ENCODE data around the gene PTGIS. TPM values are rescaled to one million over a fixed set of nuclear protein-coding genes. Genes with fewer than 3 reads are reported as not detected.

The PTGIS gene
- total RNA-seq, 1 experiment from 2014 or later = 20.0 TPM

DNA sequence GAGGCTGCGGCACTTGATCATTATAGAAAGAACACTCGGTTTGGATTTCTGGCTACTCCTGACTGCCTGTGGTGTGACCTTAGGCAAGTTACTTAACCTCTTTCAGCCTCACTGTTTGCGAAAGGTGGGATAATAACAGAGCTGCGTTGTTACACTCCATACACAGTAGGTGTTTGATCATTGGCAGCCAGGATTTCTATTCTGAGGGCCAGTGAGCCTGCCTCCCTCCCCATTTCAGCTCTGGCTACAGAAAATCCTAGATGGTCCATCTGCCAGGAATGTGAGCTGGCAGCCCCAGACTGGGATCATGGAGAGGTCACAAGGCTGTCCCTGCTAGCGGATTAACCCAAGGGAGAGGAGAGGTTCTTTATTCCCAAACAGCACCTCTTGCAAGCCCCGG lies 88.2 kb downstream of the PTGIS start:
- Histone ChIP-seq H3K9ac (ENCODE audit: extremely low read depth, insufficient read length, low read length) (no peak overlapping the region), H2BK20ac (ENCODE audit: low read depth, low read length, poor library complexity, severe bottlenecking) (no peak overlapping the region), H2AFZ (ENCODE audit: low read length) (no peak overlapping the region), H3K79me2 (ENCODE audit: insufficient read depth, low read length) (no peaks in the 10 kb centered on the region), H3K14ac (ENCODE audit: insufficient read depth, low read length) (no peak overlapping the region), H3K79me1 (ENCODE audit: insufficient read depth, low read depth, low read length, poor library complexity, severe bottlenecking) (no peaks in the 10 kb centered on the region), H2BK5ac (ENCODE audit: insufficient read length, low read length) (no peak overlapping the region), H3T11ph (ENCODE audit: low read length) (no peak overlapping the region), H3K56ac (ENCODE audit: insufficient read length, low read depth, low read length) (no peak overlapping the region), H4K5ac (ENCODE audit: insufficient read length, low read depth, low read length) (no peak overlapping the region), H2AK5ac (ENCODE audit: insufficient read length, low read length) (no peak overlapping the region), H3K23me2 (ENCODE audit: insufficient read length, low read depth, low read length, poor library complexity, severe bottlenecking) (peaks cover 14% of the 10 kb centered on the region), H3K27me3 (ENCODE audit: insufficient read depth, low read length) (no peaks in the 10 kb centered on the region; the same call in 1 of the 2 replicates), H3K9me3 (ENCODE audit: control insufficient read depth, low read depth, low read length) (no peaks in the 10 kb centered on the region), H4K91ac (ENCODE audit: insufficient read length, low read depth, low read length) (no peak overlapping the region), H3K18ac (ENCODE audit: insufficient read length, low read depth, low read length) (no peak overlapping the region), H2BK120ac (ENCODE audit: low read depth, low read length, poor library complexity, severe bottlenecking) (no peak overlapping the region), H3K4ac (ENCODE audit: low read depth, low read length) (no peak overlapping the region), H3K4me2 (ENCODE audit: insufficient read depth, insufficient read length, low read length) (no peak overlapping the region), H2BK15ac (ENCODE audit: low read depth, low read length) (no peak overlapping the region), H2BK12ac (ENCODE audit: insufficient read length, low read depth, low read length) (no peak overlapping the region), H4K8ac (replicated peaks; ENCODE audit: insufficient read length, low read depth, low read length) (no peak overlapping the region), H3K23ac (ENCODE audit: insufficient read length, low read depth, low read length) (no peak overlapping the region), H3K27ac (ENCODE audit: insufficient read length, low read depth, low read length) (no peak overlapping the region), H4K20me1 (ENCODE audit: control insufficient read depth, insufficient read depth, insufficient read length) (no peaks in the 10 kb centered on the region), H3K4me1 (ENCODE audit: insufficient read depth, low read length) (no peaks in the 10 kb centered on the region)
- no CpG with 5 or more reads among the region's 6 CpGs for WGBS (ENCODE audit: extremely low coverage, insufficient read length, low lambda C conversion rate)
- TF ChIP-seq, protein P1, sequence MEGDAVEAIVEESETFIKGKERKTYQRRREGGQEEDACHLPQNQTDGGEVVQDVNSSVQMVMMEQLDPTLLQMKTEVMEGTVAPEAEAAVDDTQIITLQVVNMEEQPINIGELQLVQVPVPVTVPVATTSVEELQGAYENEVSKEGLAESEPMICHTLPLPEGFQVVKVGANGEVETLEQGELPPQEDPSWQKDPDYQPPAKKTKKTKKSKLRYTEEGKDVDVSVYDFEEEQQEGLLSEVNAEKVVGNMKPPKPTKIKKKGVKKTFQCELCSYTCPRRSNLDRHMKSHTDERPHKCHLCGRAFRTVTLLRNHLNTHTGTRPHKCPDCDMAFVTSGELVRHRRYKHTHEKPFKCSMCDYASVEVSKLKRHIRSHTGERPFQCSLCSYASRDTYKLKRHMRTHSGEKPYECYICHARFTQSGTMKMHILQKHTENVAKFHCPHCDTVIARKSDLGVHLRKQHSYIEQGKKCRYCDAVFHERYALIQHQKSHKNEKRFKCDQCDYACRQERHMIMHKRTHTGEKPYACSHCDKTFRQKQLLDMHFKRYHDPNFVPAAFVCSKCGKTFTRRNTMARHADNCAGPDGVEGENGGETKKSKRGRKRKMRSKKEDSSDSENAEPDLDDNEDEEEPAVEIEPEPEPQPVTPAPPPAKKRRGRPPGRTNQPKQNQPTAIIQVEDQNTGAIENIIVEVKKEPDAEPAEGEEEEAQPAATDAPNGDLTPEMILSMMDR (conservative IDR thresholded peaks at IDR 0.05) = no peak
- Mint-ChIP-seq H3K4me1 (peaks cover 6 to 14% of the 10 kb centered on the region in 2 experiments; a peak in 2 of 4 replicates), H3K9me3 (no peaks in the 10 kb centered on the region; a peak in 1 of 5 replicates), H3K4me3 (no peak overlapping the region), H3K27ac (no peak overlapping the region), H3K36me3 (ENCODE audit: insufficient read depth in 1 of 3, low read depth in 3 of 3) (peaks cover 0 to 5% (median 2%) of the 10 kb centered on the region in 3 experiments; a peak in 3 of 7 replicates), H3K27me3 (ENCODE audit: low read depth) (peaks cover 27% of the 10 kb centered on the region)
- DNase-seq = no peak

Measured in H9 (cell line).